HG02798 (cell line): ENCODE data around the gene SHISA7.
A peak's percentile ranks its signal among the peaks of the same experiment; 100 is the strongest.

ENCODE experiments used
- ATAC-seq: cut with Tn5 transposase; IDR thresholded peaks from one replicate; pipeline ENCODE4 v1.9.1; 2021; ENCODE audit warnings: mild to moderate bottlenecking; ENCODE audit not compliant: unreplicated experiment, poor library complexity

The SHISA7 gene

GRCh38 chr19:55391702-55392615 lies 51.1 kb downstream of the SHISA7 start:
- no peak for ATAC-seq

- ATAC-seq = no peak
Measured at GRCh38 chr19:55391191-55391670, 51.9 kb downstream of the SHISA7 start.

GRCh38 chr19:55390461-55390880 lies 52.6 kb downstream of the SHISA7 start:
- ATAC-seq = no peak

- ATAC-seq = no peak
Measured at GRCh38 chr19:55389386-55390317, 53.4 kb downstream of the SHISA7 start.

GRCh38 chr19:55387736-55388497 lies 55.2 kb downstream of the SHISA7 start:
- ATAC-seq = no peak

GRCh38 chr19:55386493-55386971 lies 56.6 kb downstream of the SHISA7 start:
- no peak for ATAC-seq

GRCh38 chr19:55385724-55386492 lies 57.2 kb downstream of the SHISA7 start, which contains the start of gene RPL28:
TSS of gene RPL28 (plus strand) at chr19:55385932. CDS start at chr19:55386358, 426 bp downstream.
- ATAC-seq = peak; percentile 77

GRCh38 chr19:55384920-55385723 lies 58.0 kb downstream of the SHISA7 start:
- peak; percentile 65 for ATAC-seq

- no peak for ATAC-seq
Measured at GRCh38 chr19:55384131-55384919, 58.8 kb downstream of the SHISA7 start, which contains the start of gene TMEM238. TSS of gene TMEM238 (minus strand) at chr19:55384292. CDS start at chr19:55384259, 33 bp downstream.

- no peak for ATAC-seq
Measured at GRCh38 chr19:55383279-55384130, 59.6 kb downstream of the SHISA7 start.

- ATAC-seq = no peak
Measured at GRCh38 chr19:55382522-55383054, 60.5 kb downstream of the SHISA7 start.

- ATAC-seq = no peak
Measured at GRCh38 chr19:55382013-55382412, 61.1 kb downstream of the SHISA7 start.

- ATAC-seq = no peak
Measured at GRCh38 chr19:55379174-55379573, 63.9 kb downstream of the SHISA7 start.
